ENCODE results near the gene WSB2.
"Not testable (repeated sequence)": the region's sequence is repeated elsewhere in the genome, so short reads cannot be mapped to it uniquely, and the experiment has no call there.

WSB2 gene

DNA sequence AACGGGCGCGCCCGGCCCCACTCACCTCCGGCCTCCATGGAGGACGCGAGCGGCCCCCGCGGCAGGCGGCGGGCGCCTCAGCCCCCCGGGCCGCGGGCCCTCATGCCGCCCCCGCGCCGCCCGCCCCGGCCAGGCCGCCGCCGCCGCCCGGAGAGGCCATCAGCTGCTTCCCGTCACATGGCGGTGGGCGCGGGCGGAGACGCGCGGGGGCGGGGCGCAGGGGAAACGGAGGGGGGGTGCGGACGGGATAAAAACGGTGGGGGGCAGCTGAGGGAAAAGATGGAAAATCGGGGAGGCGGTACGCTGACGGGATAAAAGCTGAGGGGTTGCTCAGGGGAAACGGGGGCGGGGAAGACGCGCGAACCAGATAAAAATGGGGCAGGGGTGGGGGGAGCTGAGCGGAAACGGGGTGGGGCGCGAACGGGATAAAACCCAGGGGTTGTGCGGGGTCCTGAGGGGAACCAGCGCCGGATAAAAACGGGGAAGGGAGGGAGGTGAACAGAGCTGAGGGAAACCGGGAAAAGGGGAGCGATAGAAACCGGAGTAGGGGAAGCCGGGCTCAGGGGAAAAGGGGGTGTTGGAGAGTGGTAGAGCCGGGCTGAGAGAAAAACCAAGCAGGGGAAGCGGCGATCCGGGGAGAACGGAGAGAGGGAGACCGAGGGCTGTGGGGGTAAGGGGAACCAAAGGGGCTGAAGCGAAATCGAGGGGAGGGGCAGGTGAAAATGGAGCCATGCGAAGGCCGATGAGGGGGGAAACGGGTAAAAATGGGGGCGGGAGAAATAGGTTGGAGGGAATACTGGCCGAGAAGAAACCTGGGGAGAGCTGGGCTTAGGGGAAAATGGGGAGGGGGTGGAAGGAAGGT is at the start of gene WSB2:
WSB2 (minus strand) TSS at position 169 of the 862 bp plus-strand sequence; CDS start at position 38, 131 bp downstream.
- DNase-seq = peak; percentile 55

DNA sequence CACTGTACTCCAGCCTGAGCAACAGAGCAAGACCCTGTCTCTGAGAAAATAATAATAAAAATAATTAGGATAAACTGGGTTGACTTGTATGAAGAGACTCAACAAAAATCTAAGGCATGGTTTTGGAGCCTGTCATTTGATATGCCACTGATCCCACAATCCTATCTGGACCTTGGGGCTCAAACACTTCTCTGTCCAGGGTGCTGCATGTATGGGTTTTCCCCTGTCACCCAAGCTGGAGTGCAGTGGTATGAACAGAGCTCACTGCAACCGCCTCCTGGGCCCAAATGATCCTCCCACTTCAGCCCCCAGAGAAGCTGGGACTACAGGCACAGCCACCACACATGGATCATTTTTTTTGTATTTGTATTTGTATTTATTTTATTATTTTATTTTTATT is 48.1 kb upstream of the WSB2 start:
- no peak for DNase-seq

- no peak for DNase-seq
Measured at GRCh38 chr12:118107694-118108093, 46.7 kb upstream of the WSB2 start.

GRCh38 chr12:118107011-118107410 is 46.0 kb upstream of the WSB2 start:
- no peak for DNase-seq

- DNase-seq = peak; percentile 14
Measured at GRCh38 chr12:118103601-118104382, 42.8 kb upstream of the WSB2 start, which contains the start of gene VSIG10. Gene VSIG10 (minus strand): TSS chr12:118104011. CDS start chr12:118103671, 340 bp downstream.

GRCh38 chr12:118103201-118103600 is 42.2 kb upstream of the WSB2 start:
- DNase-seq = no peak

DNA sequence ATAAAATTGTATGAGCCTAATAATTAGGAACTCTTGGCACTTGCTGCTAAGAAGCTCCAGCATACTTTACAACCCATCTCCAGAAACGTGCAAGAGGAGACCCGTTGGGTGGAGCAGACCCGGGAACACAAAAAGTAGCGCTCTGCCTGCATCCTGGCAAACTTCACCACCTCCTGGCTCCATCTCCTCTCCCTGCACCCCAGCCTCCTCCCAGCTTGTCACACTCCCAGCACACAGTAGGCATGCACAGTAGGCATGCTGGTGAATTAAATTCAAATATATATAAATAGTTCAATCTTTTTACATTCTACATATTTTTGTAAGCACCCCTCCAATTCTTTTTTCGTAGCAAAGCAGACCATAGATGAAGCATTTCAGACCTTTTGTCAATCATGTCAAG is 41.6 kb upstream of the WSB2 start:
- no peak for DNase-seq

- no peak for DNase-seq
Measured at GRCh38 chr12:118102070-118102469, 41.1 kb upstream of the WSB2 start.

DNA sequence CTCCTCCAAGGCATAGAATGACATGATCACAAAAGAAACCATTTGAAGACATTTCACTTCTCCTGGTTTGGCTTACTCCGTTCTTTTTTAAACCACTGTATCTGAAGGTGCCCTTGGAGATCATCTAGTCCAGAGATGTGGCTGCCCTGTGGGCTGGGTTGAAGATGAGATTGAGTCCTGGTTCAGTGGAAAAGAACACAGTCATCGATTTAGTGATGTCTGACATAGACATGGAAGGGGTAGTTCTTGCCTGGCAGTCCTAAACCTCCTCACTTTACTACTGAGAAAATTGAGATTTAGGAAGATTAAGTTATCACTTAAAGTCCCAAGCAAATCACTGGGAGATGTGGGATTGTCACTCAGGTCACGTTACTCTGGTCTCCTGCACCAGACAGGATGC is 40.1 kb upstream of the WSB2 start:
- DNase-seq = no peak

GRCh38 chr12:118098911-118099671 is 38.1 kb upstream of the WSB2 start:
- DNase-seq = no peak

DNA sequence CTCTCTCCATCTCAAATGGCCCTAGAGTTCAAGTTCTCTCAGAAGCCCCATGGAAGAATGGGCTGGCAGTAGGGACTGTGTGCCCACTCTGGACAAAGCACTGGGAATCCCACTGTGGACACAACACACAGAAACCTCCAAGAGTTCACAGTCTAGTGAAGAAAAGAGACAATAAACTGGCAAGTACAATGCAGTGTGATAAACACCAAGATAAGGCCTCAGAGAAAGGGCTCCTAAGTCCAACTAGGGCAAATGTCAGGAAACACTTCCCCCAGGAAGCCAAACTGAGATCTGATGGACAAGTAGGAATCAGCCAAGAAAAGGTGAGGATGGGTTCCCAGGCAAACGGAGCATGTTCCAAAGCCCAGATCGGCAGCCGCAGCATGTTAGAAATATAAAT is 37.4 kb upstream of the WSB2 start:
- DNase-seq = no peak

DNA sequence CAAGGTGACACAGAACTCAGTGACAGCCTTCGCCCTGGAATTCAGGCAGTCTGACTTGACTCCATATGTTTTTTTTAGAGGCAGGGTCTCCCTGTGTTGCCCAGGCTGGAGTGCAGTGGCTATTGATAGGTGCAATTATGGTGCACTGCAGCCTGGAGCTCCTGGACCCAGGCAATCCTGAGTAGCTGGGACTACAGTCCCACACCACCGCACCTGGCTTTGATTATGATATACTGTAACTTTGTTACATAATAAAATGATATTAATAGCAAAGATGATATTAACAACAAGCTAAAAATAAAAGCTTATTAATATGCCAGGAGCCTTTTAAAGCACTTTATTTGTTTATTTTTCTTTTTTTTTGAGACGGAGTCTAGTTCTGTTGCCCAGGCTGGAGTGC is 33.1 kb upstream of the WSB2 start:
- no peak for DNase-seq

DNA sequence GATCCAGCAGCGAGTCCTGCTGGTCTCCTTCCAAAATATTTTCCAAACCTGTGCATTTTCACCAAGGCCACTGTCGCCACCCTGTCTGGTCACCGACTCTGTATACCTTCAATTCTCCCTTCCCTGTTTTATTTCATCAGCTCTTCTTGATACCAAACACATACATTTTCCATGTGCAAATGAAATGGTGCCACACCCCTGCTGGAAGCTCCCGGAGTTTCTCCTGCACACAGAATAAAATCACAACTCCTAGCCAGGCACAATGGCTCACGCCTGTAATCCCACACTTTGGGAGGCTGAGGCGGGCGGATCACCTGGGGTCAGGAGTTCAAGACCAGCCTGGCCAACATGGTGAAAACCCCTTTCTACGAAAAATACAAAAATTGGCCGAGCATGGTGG is 28.8 kb upstream of the WSB2 start:
- no peak for DNase-seq

DNA sequence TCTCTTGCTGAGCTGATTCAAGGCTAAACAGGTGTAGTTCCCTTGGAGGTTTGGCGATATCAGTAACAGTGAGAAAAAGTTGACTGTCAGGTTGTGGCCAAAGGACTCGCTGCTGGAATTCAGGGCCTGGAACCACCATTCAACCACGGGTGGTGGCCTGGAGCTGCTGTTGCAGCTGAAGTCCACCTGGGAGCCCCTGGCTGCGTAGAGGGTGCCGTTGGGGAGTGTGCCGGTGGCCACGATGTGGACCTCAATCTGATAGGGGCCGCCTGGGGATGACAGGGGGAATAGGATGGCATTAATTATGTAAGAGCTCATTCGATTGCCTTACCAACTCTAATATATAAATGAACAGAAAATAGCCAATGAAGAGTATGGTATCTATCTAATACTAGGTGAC is 21.2 kb upstream of the WSB2 start:
- DNase-seq = no peak

DNA sequence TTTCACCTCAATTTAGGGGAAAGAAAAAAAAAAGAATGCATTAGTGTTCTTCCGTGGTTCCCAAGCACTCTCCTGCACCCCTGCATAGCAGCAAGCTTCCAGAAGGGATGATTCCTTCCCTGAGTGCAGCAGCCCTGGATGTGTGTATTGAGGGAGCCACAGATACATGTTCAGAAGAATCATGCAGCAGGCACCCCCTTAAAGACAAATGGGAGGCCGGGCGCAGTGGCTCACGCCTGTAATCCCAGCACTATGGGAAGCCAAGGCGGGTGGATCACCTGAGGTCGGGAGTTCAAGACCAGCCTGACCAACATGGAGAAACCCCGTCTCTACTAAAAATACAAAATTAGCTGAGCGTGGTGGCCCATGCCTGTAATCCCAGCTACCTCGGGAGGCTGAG is 20.5 kb upstream of the WSB2 start:
- not testable (repeated sequence) for DNase-seq

DNA sequence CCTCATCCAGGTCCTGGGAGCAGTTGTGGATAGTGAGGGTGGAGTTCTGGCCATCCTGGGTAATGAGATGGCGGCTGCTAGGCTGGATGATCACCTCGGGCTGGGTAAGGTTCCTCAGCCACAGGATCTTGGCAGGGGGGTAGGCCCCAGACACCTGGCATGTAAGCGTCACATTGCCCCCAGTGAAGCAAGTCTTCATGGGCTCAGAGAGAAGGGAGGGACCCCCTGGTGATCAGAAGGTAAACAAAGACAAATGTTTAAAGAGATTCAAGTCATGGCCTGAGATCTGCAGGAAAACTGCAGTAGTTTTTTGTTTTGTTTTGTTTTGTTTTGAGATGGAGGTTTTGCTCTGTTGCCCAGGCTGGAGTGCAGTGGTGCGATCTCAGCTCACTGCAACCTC is 12.8 kb upstream of the WSB2 start:
- no peak for DNase-seq

DNA sequence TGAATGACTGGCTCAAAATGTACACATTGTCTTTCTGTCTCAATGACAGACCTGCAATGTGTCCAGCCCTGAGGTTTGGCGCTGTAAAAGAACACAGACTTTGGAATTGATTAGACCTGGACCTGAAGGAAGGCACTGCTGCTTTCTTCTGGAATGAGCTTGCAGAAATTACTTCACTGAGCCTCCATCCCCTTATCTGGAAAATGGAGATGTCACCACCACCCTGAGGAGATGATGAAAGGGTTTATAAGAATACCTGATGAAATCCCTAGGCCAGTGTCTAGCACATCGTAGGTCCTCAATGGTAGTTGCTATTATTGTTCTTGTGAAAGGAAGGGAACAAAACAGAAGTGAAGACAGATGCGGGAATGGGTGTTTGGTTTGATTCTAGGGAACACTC is 9.7 kb upstream of the WSB2 start:
- no peak for DNase-seq

- DNase-seq = no peak
Measured at GRCh38 chr12:118068445-118068844, 7.5 kb upstream of the WSB2 start.

GRCh38 chr12:118065380-118065779 is 4.4 kb upstream of the WSB2 start:
- DNase-seq = no peak

DNA sequence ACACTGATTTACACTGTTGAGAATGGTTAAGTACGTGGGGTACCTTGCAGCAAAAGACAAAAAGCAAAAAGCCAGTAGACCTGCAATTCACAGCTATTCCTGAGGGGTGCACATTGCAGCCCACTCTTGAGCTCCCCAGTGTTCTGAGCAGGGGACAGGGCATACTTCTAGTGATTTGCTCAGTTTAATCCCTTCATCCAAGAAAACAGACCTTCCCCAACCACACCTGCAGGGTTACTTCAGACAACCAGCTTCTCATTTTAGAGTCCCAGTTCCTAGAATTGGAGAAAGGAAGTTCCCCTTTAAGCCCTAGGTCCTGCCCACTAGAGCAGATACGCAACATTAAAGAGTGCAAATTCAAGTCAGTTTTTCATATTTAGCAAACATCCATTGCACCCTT is 3.6 kb upstream of the WSB2 start:
- DNase-seq = no peak

- DNase-seq = no peak
Measured at GRCh38 chr12:118063576-118064391, 2.8 kb upstream of the WSB2 start.

All from CD4-positive, alpha-beta T cell treated with Interleukin-12 subunit alpha and Interleukin-12 subunit beta, for 1 hour (primary cell).